HG03159 (cell line): ENCODE results near the gene TCF4.

ENCODE experiments used
- ATAC-seq: cut with Tn5 transposase; IDR thresholded peaks from one replicate; pipeline ENCODE4 v1.9.1; 2021; ENCODE audit warnings: mild to moderate bottlenecking, moderate library complexity; ENCODE audit not compliant: unreplicated experiment

Gene TCF4

DNA sequence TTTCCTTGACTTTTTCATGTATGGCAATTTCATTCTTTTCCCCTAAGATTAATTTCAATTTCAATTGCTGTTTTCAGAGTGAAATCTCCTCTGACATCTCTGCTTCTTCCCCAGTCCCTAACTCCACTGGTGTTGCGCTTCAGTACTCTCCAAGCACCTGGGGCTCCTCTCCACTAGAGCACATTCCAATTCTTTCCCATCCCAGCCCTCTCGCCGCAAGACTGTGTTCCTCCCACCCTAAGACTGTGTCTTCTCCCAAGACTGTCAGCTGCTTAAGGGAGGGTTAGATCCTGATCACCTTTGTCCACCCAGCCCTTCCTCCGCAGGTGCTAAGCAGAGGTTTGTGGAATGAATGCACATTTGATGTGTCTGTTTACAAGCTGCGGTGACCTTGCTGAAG is 373.0 kb downstream of the TCF4 start:
- ATAC-seq = no peak

DNA sequence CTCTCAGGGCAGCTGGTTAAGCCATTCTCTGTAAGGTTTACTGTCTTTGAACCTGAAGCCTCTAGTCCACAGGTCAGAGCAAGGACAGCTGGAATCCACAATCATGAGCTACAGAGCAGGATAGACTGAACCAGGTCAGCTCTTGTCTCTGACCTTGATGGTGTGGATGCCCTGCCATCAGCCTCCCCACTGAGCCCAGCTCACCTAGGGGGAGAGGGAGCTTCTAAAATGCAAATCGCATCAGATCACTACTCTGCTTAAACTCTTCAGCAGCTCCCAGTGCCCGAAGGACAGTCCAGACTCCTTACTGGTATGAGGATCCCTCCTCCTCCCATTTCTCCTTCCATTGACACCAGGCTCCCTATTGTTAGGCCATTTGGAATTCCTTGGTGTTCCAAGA is 373.5 kb downstream of the TCF4 start:
- ATAC-seq = no peak

DNA sequence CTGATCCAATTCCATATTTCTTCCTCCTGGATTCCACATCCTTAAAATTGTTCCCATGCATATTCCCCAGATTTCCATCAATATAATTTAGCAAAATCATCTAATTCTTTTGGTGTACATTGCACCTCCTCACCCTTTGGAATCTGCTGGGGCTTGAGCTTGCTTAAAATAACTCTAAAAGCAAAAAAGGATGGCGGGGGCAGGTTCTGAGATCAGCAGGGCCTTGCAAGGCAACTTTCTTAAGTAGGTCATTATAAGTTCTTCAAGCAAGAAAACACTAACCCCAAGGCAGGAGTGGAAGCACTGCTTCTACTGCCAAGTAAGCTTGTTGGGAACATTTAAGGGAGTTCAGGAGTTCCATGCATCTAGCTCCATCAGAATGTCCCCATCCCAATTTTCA is 374.4 kb downstream of the TCF4 start:
- ATAC-seq = no peak

DNA sequence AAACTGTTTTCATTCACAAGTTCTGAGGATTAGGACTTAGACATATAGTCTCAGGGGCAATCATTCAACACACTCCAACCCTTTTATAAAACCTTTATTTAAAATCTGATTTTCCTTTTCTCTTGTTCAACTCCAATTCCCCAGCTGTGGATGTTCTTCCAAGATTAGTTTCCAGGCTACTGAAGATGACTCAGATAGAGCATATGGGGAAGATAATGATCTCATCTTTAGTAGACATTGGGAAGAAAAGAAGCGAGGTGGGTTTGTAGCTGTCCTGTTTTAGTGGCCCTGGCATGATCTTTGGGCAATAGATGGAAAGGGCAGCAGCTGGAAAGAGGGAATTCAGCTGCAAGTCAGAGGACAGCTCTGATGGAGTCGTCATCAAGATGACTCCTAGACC is 381.1 kb downstream of the TCF4 start:
- no peak for ATAC-seq

DNA sequence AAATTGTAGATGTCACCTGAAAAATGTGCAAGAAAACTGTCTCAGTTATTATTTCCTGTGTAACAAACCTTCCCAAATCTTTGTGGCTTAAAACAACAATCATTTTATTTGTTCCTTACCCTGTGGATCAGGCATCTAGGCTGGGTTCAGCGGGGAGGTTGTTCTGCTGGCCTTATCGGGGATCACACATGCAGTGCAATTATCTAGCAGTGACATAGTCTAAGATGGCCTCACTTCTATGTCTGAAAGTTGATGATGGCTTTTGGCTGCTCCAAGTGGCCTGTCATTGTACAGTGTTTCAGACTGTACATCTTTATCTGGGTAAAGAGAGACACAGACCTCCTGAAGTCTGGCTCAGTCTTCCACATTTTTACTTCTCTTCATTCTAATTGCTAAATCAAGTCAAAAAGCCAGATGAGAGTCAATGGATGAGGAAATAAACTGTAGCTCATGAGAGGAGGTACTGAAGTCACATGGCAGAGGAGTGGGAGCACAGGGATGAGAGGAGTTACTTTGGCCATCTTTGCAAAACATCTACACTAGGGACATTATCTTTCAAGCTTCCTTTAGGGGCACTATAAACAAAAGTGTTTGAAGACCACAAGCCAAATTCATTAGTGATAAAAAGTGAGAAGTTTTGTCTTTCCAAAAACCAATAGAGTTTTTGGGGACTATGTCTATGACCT is 385.6 kb downstream of the TCF4 start:
- ATAC-seq = no peak

DNA sequence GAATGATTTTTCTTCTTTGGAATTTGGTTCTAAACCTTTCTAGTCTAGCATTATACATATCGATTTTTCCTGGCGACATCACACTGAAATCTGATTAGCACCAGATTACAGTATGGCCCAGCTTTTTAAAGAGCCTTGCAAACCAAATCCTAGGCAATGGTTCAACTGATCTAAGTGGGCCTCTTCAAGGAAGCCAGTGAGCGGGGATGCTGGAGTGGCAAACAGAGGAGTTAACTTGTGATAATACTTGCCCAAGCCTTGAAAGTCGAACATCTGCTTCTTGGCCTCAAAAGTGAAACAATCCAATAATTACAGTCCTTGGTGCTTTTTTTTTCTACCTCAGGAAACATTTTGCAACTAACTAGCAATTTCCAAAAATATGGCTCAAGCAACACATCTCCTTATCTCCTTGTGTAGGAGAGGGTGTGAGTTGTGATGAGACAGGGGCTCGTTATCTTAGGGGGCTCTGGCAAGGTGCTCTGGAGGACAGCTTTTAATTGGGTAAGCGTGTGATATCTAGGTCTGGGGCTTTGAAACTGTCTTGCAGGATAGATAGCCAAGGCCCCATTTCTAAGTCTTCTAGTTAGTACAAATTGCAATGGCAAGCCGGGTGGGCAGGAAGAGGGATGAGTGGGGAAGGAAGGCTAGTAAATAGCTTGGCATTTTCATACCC is 388.6 kb downstream of the TCF4 start:
- ATAC-seq = no peak

DNA sequence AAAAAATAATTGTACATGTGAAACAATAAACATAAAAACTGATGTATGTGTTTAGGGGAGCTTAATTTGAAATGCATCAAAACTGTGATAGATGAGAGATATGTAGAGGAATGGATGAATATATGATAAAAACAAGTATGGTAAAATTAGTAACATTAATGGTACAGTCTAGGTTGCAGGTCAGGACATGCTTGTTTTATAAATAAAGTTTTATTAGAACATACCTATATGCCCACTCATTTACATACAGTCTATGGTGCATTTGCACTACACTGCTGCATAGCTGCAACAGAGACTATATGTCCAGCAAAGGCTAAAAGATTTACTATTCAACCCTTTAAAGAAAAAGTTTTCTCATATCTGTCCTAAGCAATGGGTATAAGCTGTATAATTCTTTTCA is 392.1 kb downstream of the TCF4 start:
- no peak for ATAC-seq

DNA sequence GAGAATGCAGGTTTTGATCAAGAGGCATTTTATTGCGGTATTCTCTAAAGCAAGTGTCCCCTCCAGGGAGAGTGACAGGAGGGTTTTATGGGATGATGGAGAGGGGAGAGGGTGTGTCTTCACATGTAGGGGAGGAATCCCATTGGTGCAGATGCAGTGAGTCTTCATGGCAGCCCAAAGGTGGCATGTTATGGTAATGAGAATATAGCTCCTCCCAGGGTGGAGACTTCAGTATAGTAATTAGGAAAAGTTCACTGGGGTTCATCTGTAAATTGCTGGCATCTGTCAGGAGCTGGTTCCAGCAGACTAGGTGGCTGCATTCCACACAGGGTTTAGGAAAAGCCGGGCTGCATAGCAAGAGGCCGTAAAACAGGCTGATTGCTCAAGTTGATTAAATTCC is 398.0 kb downstream of the TCF4 start:
- ATAC-seq = no peak

DNA sequence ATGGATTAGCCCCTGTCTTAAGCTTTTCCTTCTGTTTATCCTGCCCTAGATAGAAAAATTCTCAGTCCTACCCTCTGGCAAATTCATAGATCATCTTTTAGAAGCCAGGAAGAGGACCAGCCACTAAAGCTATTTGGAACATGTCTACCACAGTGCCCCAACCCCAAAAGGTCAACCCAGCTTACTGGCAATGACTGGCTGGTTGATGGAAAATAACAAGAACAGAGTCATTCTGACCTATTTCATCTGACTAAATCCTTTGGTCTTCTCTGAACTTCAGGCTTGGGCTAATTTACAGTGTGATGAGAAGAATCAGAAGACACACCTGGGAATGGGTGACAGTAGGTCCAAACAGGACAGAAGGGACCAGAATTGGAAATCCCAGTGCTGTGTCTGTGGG is 401.4 kb downstream of the TCF4 start:
- no peak for ATAC-seq

DNA sequence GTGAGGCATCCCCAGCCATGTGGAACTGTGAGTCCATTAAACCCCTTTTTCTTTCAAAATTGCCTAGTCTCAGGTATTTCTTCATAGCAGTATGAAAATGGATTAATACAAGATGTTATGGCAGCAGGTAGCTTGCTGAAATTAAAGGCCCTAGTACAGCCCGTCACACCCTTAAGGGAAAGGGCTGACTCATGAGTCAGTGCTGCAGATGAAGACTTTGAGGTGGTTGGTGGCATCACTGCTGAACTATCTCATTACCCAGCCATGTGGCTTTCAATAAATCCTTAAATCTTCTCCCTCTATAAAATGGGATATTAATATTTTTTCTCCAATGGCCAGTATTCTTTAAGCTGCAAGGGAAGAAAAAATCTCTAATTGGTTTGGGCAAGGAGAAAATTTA is 402.6 kb downstream of the TCF4 start:
- ATAC-seq = no peak

DNA sequence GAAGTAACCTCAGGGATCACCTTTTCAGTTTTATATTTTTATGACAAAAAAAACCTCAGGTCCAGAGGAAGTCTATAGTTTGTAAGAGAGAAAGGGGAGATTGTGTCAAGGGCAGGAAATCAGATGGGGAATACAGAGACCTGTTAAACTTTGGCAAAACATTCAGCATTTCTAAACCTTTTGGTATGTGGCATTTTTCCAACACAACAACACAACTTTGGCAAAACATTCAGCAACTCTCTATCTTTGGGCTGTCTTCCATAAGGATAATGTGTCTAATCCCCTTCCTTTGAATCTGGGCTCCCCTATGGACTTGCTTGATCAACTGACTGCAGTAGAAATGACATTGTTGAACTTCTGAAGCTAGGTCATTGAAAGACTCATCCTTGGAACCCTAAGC is 408.2 kb downstream of the TCF4 start:
- no peak for ATAC-seq

DNA sequence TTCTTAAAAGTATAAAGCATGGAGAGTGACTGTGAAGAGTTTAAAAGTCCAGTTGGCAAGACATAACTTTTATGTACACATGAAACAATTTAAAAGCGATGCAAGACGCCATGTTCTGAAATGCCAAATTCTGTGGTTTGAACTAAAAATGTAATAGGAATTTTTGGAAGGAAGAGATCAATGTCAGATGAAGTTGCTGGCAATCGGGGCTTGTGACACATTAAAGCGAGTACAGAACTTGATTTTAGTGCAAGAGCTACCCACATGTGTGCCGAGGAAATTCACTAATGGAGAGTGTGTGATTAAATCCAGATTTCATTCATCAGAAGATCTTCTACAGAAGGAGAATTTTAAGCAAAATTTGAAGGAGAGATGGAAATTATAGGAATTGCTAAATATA is 408.6 kb downstream of the TCF4 start:
- no peak for ATAC-seq

DNA sequence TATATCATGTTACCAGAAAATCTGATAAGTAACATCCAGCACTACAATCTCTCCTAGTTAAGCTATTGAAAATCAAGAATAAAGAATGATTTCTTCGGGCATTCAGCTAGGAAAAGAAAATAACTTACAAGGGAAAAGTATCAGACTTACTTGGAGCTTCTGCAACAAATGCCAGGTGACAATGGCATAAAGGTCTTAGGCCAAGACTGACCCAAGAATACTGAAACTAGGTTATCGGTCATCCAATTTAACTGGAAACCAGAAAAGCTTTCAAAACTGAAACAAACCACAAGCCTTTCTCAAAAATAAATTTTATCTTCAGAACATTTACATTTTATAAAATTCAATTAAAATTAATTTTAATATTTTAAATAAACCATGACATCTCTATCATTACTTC is 414.7 kb downstream of the TCF4 start:
- no peak for ATAC-seq
